ENCODE results near the gene SLAMF9. TPM values are rescaled to one million over a fixed set of nuclear protein-coding genes. Genes with fewer than 3 reads are reported as not detected.

The SLAMF9 gene
- total RNA-seq, 2 donors from 2014 or later, result not detected

DNA sequence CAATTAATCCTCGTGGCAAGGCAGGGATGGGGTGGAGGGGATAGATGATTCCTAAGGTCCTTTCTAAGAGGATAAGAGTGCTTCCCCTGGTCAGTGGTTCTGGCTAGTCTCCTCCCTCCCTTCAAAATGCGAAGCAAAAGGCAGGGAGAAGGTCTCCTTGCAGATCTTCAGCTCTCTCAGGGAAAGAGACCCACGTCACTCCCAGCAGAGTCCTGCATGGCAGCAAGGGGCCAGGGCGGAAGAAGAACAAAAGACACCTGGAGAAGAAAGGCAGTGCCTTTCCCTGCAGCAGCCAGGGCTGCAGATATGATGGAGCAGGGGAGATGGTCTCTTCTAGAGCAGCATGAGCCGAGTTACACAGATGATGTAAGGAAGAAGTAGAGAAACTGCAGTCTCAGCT is 29.6 kb upstream of the SLAMF9 start:
- WGBS, 2 experiments (ENCODE audit: insufficient coverage in 1 of 2, insufficient read length in 1 of 2), result 77 to 89% methylated on average over 3 to 5 of the region's 5 CpGs
- Mint-ChIP-seq H3K4me3 (no peak overlapping the region), H3K4me1 (peaks cover 7% of the 10 kb centered on the region), H3K36me3 (ENCODE audit: low read depth) (no peaks in the 10 kb centered on the region), H3K27ac (no peak overlapping the region), H3K9me3 (no peaks in the 10 kb centered on the region), H3K27me3 (ENCODE audit: insufficient read depth) (peaks cover 21% of the 10 kb centered on the region)
- no peaks in the 10 kb centered on the region for H3K36me3 ChIP-seq (ENCODE audit: control insufficient read depth, insufficient read depth, low read length)
- no peak overlapping the region for H3K9ac ChIP-seq (ENCODE audit: extremely low read depth, low read length, poor library complexity, severe bottlenecking)
- peaks cover 22% of the 10 kb centered on the region for H3K27me3 ChIP-seq (ENCODE audit: control insufficient read depth, insufficient read depth, low read length, poor library complexity, severe bottlenecking)
- no peaks in the 10 kb centered on the region for H3K9me3 ChIP-seq (ENCODE audit: control insufficient read depth, low read length)
- peak; percentile 43 for DNase-seq
- H3K27ac ChIP-seq (ENCODE audit: low read depth, low read length), result no peak overlapping the region
- no peaks in the 10 kb centered on the region for H3K4me1 ChIP-seq (ENCODE audit: control insufficient read depth, insufficient read depth, low read length)
- no peak overlapping the region for H3K4me3 ChIP-seq (ENCODE audit: low read length)
- TF ChIP-seq, protein P1, sequence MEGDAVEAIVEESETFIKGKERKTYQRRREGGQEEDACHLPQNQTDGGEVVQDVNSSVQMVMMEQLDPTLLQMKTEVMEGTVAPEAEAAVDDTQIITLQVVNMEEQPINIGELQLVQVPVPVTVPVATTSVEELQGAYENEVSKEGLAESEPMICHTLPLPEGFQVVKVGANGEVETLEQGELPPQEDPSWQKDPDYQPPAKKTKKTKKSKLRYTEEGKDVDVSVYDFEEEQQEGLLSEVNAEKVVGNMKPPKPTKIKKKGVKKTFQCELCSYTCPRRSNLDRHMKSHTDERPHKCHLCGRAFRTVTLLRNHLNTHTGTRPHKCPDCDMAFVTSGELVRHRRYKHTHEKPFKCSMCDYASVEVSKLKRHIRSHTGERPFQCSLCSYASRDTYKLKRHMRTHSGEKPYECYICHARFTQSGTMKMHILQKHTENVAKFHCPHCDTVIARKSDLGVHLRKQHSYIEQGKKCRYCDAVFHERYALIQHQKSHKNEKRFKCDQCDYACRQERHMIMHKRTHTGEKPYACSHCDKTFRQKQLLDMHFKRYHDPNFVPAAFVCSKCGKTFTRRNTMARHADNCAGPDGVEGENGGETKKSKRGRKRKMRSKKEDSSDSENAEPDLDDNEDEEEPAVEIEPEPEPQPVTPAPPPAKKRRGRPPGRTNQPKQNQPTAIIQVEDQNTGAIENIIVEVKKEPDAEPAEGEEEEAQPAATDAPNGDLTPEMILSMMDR (conservative IDR thresholded peaks at IDR 0.05), result no peak

DNA sequence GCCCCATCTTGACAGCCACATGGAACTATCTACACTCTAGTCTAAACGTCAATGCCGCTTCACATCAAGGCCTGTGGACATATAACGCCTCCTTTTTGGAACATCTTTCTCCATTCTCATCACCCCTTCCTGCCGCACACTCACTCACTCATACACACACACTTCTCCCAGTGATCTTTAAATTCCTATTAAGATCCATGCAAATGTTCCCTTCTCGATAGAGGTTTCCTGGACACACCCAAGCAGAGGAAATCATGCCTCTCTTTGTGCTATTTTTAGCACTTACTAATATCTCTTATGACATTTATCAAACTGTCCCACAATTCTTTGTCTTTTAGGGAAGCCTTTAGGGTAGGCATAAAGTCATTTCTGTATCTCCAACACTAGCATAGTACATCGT is 28.2 kb upstream of the SLAMF9 start:
- TF ChIP-seq, protein P1 (conservative IDR thresholded peaks at IDR 0.05), result no peak
- no peaks in the 10 kb centered on the region for H3K36me3 Mint-ChIP-seq (ENCODE audit: low read depth)
- 87 to 89% methylated on average over 4 to 5 of the region's 6 CpGs for WGBS, 2 experiments (ENCODE audit: insufficient coverage in 1 of 2, insufficient read length in 1 of 2)

DNA sequence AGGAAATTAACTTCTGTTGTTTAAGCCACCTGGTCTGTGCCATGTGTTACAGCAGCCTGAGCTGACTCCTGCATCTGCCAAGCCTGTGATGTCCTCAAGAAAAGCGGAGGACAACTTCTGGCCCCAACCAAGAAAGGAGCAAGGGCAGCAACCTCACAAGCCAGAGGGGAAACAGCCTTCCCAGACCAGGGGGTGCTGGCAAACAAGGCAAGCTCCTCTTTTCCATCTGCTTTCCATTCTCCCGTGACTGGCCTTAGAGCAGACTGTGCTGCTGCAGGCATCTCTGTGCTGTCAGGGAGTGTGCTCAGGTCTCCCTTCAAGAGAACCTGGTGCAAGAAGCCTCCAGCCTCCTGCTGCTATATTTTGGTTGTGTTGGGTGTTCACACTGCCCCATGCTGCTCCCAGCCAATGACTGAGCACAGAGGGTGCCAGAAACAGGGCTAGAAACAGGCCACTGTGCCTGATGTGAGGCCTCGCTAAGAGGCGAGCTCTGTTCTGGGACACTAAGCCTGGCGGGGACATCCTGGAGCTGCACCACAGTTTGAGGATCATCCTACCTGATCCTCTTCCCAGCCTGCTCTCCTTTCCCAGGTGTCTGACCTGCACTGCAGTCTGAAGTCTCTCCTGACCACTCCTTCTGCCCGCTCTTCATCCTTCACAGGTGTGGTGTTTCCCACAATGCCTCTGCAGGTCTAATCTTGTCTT is 27.5 kb upstream of the SLAMF9 start:
- peaks cover 35% of the 10 kb centered on the region for H3K27me3 Mint-ChIP-seq (ENCODE audit: insufficient read depth)
- H3K4me3 Mint-ChIP-seq, result no peak overlapping the region
- H3K27me3 ChIP-seq (ENCODE audit: control insufficient read depth, insufficient read depth, low read length, poor library complexity, severe bottlenecking), result peaks cover 35% of the 10 kb centered on the region
- no peaks in the 10 kb centered on the region for H3K9me3 ChIP-seq (ENCODE audit: control insufficient read depth, low read length)
- H3K9ac ChIP-seq (ENCODE audit: extremely low read depth, low read length, poor library complexity, severe bottlenecking), result no peak overlapping the region
- TF ChIP-seq, protein P1 (conservative IDR thresholded peaks at IDR 0.05), result no peak
- no peaks in the 10 kb centered on the region for H3K36me3 ChIP-seq (ENCODE audit: control insufficient read depth, insufficient read depth, low read length)
- H3K4me3 ChIP-seq (ENCODE audit: low read length), result no peak overlapping the region
- no peaks in the 10 kb centered on the region for H3K36me3 Mint-ChIP-seq (ENCODE audit: low read depth)
- DNase-seq, result peak; percentile 23
- H3K27ac ChIP-seq (ENCODE audit: low read depth, low read length), result no peak overlapping the region
- peaks cover 4% of the 10 kb centered on the region for H3K4me1 Mint-ChIP-seq
- H3K4me1 ChIP-seq (ENCODE audit: control insufficient read depth, insufficient read depth, low read length), result no peaks in the 10 kb centered on the region
- H3K9me3 Mint-ChIP-seq, result no peaks in the 10 kb centered on the region
- H3K27ac Mint-ChIP-seq, result no peak overlapping the region
- WGBS, 2 experiments (ENCODE audit: insufficient coverage in 1 of 2, insufficient read length in 1 of 2), result 91 to 95% methylated on average over 5 to 6 of the region's 6 CpGs

More for the DNA sequence above, 28.2 kb upstream of the SLAMF9 start:
- Histone ChIP-seq H3K36me3 (ENCODE audit: control insufficient read depth, insufficient read depth, low read length) (no peaks in the 10 kb centered on the region), H3K9ac (ENCODE audit: extremely low read depth, low read length, poor library complexity, severe bottlenecking) (no peak overlapping the region), H3K27ac (ENCODE audit: low read depth, low read length) (no peak overlapping the region), H3K4me3 (ENCODE audit: low read length) (no peak overlapping the region), H3K4me1 (ENCODE audit: control insufficient read depth, insufficient read depth, low read length) (no peaks in the 10 kb centered on the region), H3K27me3 (ENCODE audit: control insufficient read depth, insufficient read depth, low read length, poor library complexity, severe bottlenecking) (peaks cover 34% of the 10 kb centered on the region), H3K9me3 (ENCODE audit: control insufficient read depth, low read length) (no peaks in the 10 kb centered on the region)
- no peak overlapping the region for H3K4me3 Mint-ChIP-seq
- no peak overlapping the region for H3K27ac Mint-ChIP-seq
- peaks cover 7% of the 10 kb centered on the region for H3K4me1 Mint-ChIP-seq
- no peaks in the 10 kb centered on the region for H3K9me3 Mint-ChIP-seq
- peaks cover 33% of the 10 kb centered on the region for H3K27me3 Mint-ChIP-seq (ENCODE audit: insufficient read depth)
- no peak for DNase-seq
